HEK293 (cell line): ENCODE measurements around the gene POT1.

ENCODE experiments used
- CTCF ChIA-PET: fragments of 350-600 bp; formaldehyde crosslinking; extraction: SDS; loops from one replicate; lab custom pipeline; 2021; ENCODE audit warnings: antibody characterized with exemption; lab: Yijun Ruan, JAX
- POLR2A ChIA-PET: fragments of 300-600 bp; formaldehyde crosslinking; extraction: SDS; loops from one replicate; lab custom pipeline; 2020; ENCODE audit warnings: antibody characterized with exemption, inconsistent platforms; lab: Yijun Ruan, JAX
- H3K27ac ChIP-seq: fragments of 200-500 bp; sonication (Bioruptor generic); 2 replicates; pipeline ENCODE4 v1.5.1; 2014; ENCODE audit warnings: low read depth, low read length, control low read depth, inconsistent platforms; ENCODE audit errors: extremely low read depth
- H3K36me3 ChIP-seq, 2 experiments: fragments of 200-500 bp in 1 of 2; sonication (Bioruptor generic) in 1 of 2; 1 replicate in 1 of 2; 2 replicates in 1 of 2; pipeline ENCODE4 v1.5.1; 2014 to 2017; ENCODE audit warnings: inconsistent platforms in 2 of 2, low read length in 2 of 2; ENCODE audit not compliant: control insufficient read depth in 2 of 2, insufficient read depth in 1 of 2
- H3K4me1 ChIP-seq: fragments of 200-500 bp; sonication (Bioruptor generic); 2 replicates; pipeline ENCODE4 v1.5.1; 2014; ENCODE audit warnings: mild to moderate bottlenecking, low read length, inconsistent platforms; ENCODE audit not compliant: control insufficient read depth, insufficient read depth
- H3K4me3 ChIP-seq: 2 replicates; pipeline ENCODE4 v1.5.1; 2011; ENCODE audit warnings: low read depth, mild to moderate bottlenecking, control low read depth, low read length, moderate library complexity
- H3K9me3 ChIP-seq: fragments of 200-500 bp; sonication (Bioruptor generic); 2 replicates; pipeline ENCODE4 v1.5.1; 2014; ENCODE audit warnings: low read depth, low read length, inconsistent platforms; ENCODE audit not compliant: control insufficient read depth, insufficient read depth
- EGR2 ChIP-seq: fragments of 450-650 bp; formaldehyde crosslinking; IDR thresholded peaks from 2 replicates; pipeline ENCODE4 v1.5.1; 2016; ENCODE audit warnings: low read depth, missing biosample characterization, missing genetic modification characterization
- FEZF1 ChIP-seq: fragments of 450-650 bp; formaldehyde crosslinking; IDR thresholded peaks from 2 replicates; pipeline ENCODE4 v1.5.1; 2016; ENCODE audit warnings: missing biosample characterization, missing genetic modification characterization
- HIC1 ChIP-seq: fragments of 450-650 bp; formaldehyde crosslinking; IDR thresholded peaks from 2 replicates; pipeline ENCODE4 v1.5.1; 2016; ENCODE audit warnings: missing biosample characterization, missing genetic modification characterization
- INSM2 ChIP-seq: fragments of 450-650 bp; formaldehyde crosslinking; IDR thresholded peaks from 2 replicates; pipeline ENCODE4 v1.5.1; 2016; ENCODE audit warnings: missing biosample characterization, missing genetic modification characterization
- MZF1 ChIP-seq: fragments of 450-650 bp; formaldehyde crosslinking; IDR thresholded peaks from 2 replicates; pipeline ENCODE4 v1.5.1; 2017; ENCODE audit warnings: missing biosample characterization, missing genetic modification characterization, borderline replicate concordance
- PRDM4 ChIP-seq: fragments of 450-650 bp; formaldehyde crosslinking; IDR thresholded peaks from 2 replicates; pipeline ENCODE4 v1.5.1; 2017; ENCODE audit warnings: missing biosample characterization, missing genetic modification characterization
- SETDB1 ChIP-seq: IDR thresholded peaks from one replicate; pipeline ENCODE4 v1.6.1; 2017; ENCODE audit warnings: mild to moderate bottlenecking, low read length, moderate library complexity, mixed read lengths; ENCODE audit not compliant: insufficient read length
- TCF7L2 ChIP-seq: IDR thresholded peaks from 2 replicates; pipeline ENCODE4 v1.6.1; 2011; ENCODE audit warnings: low read depth, mild to moderate bottlenecking, inconsistent platforms, low read length, moderate library complexity, borderline replicate concordance
- TSHZ1 ChIP-seq: fragments of 450-650 bp; formaldehyde crosslinking; IDR thresholded peaks from 2 replicates; pipeline ENCODE4 v1.5.1; 2016; ENCODE audit warnings: missing biosample characterization, missing genetic modification characterization, borderline replicate concordance
- ZBTB17 ChIP-seq: fragments of 450-650 bp; formaldehyde crosslinking; IDR thresholded peaks from 2 replicates; pipeline ENCODE4 v1.5.1; 2016; ENCODE audit warnings: missing biosample characterization, missing genetic modification characterization
- ZNF140 ChIP-seq: fragments of 450-650 bp; formaldehyde crosslinking; IDR thresholded peaks from 2 replicates; pipeline ENCODE4 v1.5.1; 2016; ENCODE audit warnings: missing biosample characterization, missing genetic modification characterization
- ZNF239 ChIP-seq: fragments of 450-650 bp; formaldehyde crosslinking; IDR thresholded peaks from 2 replicates; pipeline ENCODE4 v1.5.1; 2016; ENCODE audit warnings: missing biosample characterization, missing genetic modification characterization
- ZNF354C ChIP-seq: fragments of 450-650 bp; formaldehyde crosslinking; IDR thresholded peaks from 2 replicates; pipeline ENCODE4 v1.5.1; 2016; ENCODE audit warnings: missing biosample characterization, missing genetic modification characterization, low read depth, borderline replicate concordance
- ZNF362 ChIP-seq: fragments of 450-650 bp; formaldehyde crosslinking; IDR thresholded peaks from 2 replicates; pipeline ENCODE4 v1.5.1; 2016; ENCODE audit warnings: missing biosample characterization, missing genetic modification characterization
- ZNF549 ChIP-seq: fragments of 450-650 bp; IDR thresholded peaks from 2 replicates; pipeline ENCODE4 v1.5.1; 2018; ENCODE audit warnings: missing biosample characterization, missing genetic modification characterization, mild to moderate bottlenecking, inconsistent platforms, moderate library complexity
- ZNF571 ChIP-seq: fragments of 450-650 bp; formaldehyde crosslinking; IDR thresholded peaks from 2 replicates; pipeline ENCODE4 v1.5.0; 2017; ENCODE audit warnings: missing biosample characterization, missing genetic modification characterization
- ZNF610 ChIP-seq: fragments of 450-650 bp; formaldehyde crosslinking; IDR thresholded peaks from 2 replicates; pipeline ENCODE4 v1.5.1; 2016; ENCODE audit warnings: missing biosample characterization, missing genetic modification characterization, borderline replicate concordance
- ZNF664 ChIP-seq: fragments of 450-650 bp; formaldehyde crosslinking; IDR thresholded peaks from 2 replicates; pipeline ENCODE4 v1.5.1; 2016; ENCODE audit warnings: missing biosample characterization, missing genetic modification characterization
- ZNF777 ChIP-seq: fragments of 450-650 bp; formaldehyde crosslinking; IDR thresholded peaks from 2 replicates; pipeline ENCODE4 v1.5.1; 2017; ENCODE audit warnings: missing biosample characterization, missing genetic modification characterization, borderline replicate concordance
- ZNF843 ChIP-seq: fragments of 450-650 bp; formaldehyde crosslinking; IDR thresholded peaks from 2 replicates; pipeline ENCODE4 v1.5.1; 2016; ENCODE audit warnings: missing biosample characterization, missing genetic modification characterization

POT1 gene

GRCh38 chr7:124776153-124776552, 153.5 kb downstream of the POT1 start (continued):
- no peak for TF ChIP-seq TSHZ1
- TF ChIP-seq TCF7L2: peak; percentile 67
- peak; percentile 48; the same call in 1 of the 2 replicates for TF ChIP-seq FEZF1 (tag by site-specific recombination)
- TF ChIP-seq SETDB1: no peak

GRCh38 chr7:124775422-124775821, 154.2 kb downstream of the POT1 start:
- no peak overlapping the region for H3K27ac ChIP-seq
- peaks cover 5% of the 10 kb centered on the region for H3K4me1 ChIP-seq
- TF ChIP-seq ZNF549 (tag by site-specific recombination) (peak; percentile 91), ZNF664 (tag by site-specific recombination) (no peak)
- H3K9me3 ChIP-seq: no peaks in the 10 kb centered on the region
- ChIA-PET CTCF (no interaction called here), POLR2A (no interaction called here)
- H3K36me3 ChIP-seq: no peaks in the 10 kb centered on the region
- H3K4me3 ChIP-seq: no peak overlapping the region

- TF ChIP-seq ZNF140 (tag by site-specific recombination): no peak
- TF ChIP-seq ZNF610 (tag by site-specific recombination): no peak
- no peak for TF ChIP-seq HIC1 (tag by site-specific recombination)
- no peak for TF ChIP-seq ZNF354C
- Histone ChIP-seq H3K27ac (no peak overlapping the region), H3K36me3 (no peaks in the 10 kb centered on the region), H3K9me3 (no peaks in the 10 kb centered on the region), H3K4me3 (no peak overlapping the region), H3K4me1 (peaks cover 5% of the 10 kb centered on the region)
- CTCF ChIA-PET: no interaction called here
- POLR2A ChIA-PET: no interaction called here
These were observed 155.7 kb downstream of the POT1 start for GRCh38 chr7:124773938-124774337.

GRCh38 chr7:124773339-124773738, 156.3 kb downstream of the POT1 start:
- ChIA-PET CTCF (interaction anchor here (0.6 kb wide), 1 partner anchor 82 kb away, joined by 3 read pairs; no protein-coding TSS in a partner anchor), POLR2A (no interaction called here)
- Histone ChIP-seq H3K9me3 (no peaks in the 10 kb centered on the region), H3K4me3 (no peak overlapping the region), H3K36me3 (no peaks in the 10 kb centered on the region), H3K27ac (no peak overlapping the region), H3K4me1 (peaks cover 5% of the 10 kb centered on the region)
- no peak for TF ChIP-seq ZNF362 (tag by site-specific recombination)
- no peak for TF ChIP-seq EGR2 (tag by site-specific recombination)
- TF ChIP-seq ZBTB17 (tag by site-specific recombination): no peak
- TF ChIP-seq MZF1 (tag by site-specific recombination): no peak
- TF ChIP-seq ZNF571 (tag by site-specific recombination): no peak
- no peak for TF ChIP-seq ZNF843 (tag by site-specific recombination)
- TF ChIP-seq PRDM4 (tag by site-specific recombination): no peak
- no peak for TF ChIP-seq INSM2 (tag by site-specific recombination)
- no peak for TF ChIP-seq ZNF239 (tag by site-specific recombination)
- TF ChIP-seq ZNF777 (tag by site-specific recombination): no peak
